H9 (cell line): ENCODE data around the gene ZC3H10. TPM values are rescaled to one million over a fixed set of nuclear protein-coding genes. Genes with fewer than 3 reads are reported as not detected.
A peak's percentile ranks its signal among the peaks of the same experiment; 100 is the strongest.

Experiments used
- DNase-seq: peaks from one replicate; pipeline ENCODE4 v3.0.0-alpha.2; 2017
- H2AFZ ChIP-seq: one replicate; pipeline ENCODE4 v1.6.1; 2013; ENCODE audit warnings: mild to moderate bottlenecking, low read length, control low read depth, moderate library complexity
- H2AK5ac ChIP-seq: 2 replicates; pipeline ENCODE4 v1.6.1; 2013; ENCODE audit warnings: low read length, control low read depth, mixed read lengths; ENCODE audit not compliant: insufficient read length
- H2BK120ac ChIP-seq: one replicate; pipeline ENCODE4 v1.6.1; 2013; ENCODE audit warnings: low read depth, mild to moderate bottlenecking, low read length, control low read depth, inconsistent platforms; ENCODE audit not compliant: poor library complexity, severe bottlenecking
- H2BK12ac ChIP-seq: 2 replicates; pipeline ENCODE4 v1.6.1; 2013; ENCODE audit warnings: low read length, control low read depth, mixed read lengths, low read depth; ENCODE audit not compliant: insufficient read length
- H2BK15ac ChIP-seq: 2 replicates; pipeline ENCODE4 v1.6.1; 2013; ENCODE audit warnings: low read depth, low read length, control low read depth
- H2BK20ac ChIP-seq: one replicate; pipeline ENCODE4 v1.6.1; 2013; ENCODE audit warnings: low read depth, mild to moderate bottlenecking, low read length, control low read depth, inconsistent platforms; ENCODE audit not compliant: poor library complexity, severe bottlenecking
- H2BK5ac ChIP-seq: 2 replicates; pipeline ENCODE4 v1.6.1; 2013; ENCODE audit warnings: low read length, control low read depth, mixed read lengths; ENCODE audit not compliant: insufficient read length
- H3K14ac ChIP-seq: 2 replicates; pipeline ENCODE4 v1.6.1; 2013; ENCODE audit warnings: low read length, control low read depth; ENCODE audit not compliant: insufficient read depth
- H3K18ac ChIP-seq: 2 replicates; pipeline ENCODE4 v1.6.1; 2013; ENCODE audit warnings: low read depth, mild to moderate bottlenecking, mixed read lengths, low read length, control low read depth; ENCODE audit not compliant: insufficient read length
- H3K23ac ChIP-seq: 2 replicates; pipeline ENCODE4 v1.6.1; 2013; ENCODE audit warnings: low read length, control low read depth, mixed read lengths, low read depth; ENCODE audit not compliant: insufficient read length
- H3K23me2 ChIP-seq: 2 replicates; pipeline ENCODE4 v1.6.1; 2013; ENCODE audit warnings: low read depth, mild to moderate bottlenecking, mixed read lengths, low read length, control low read depth; ENCODE audit not compliant: insufficient read length, poor library complexity, severe bottlenecking
- H3K27ac ChIP-seq: 2 replicates; pipeline ENCODE4 v1.5.1; 2013; ENCODE audit warnings: low read length, control low read depth, mixed read lengths, low read depth; ENCODE audit not compliant: insufficient read length
- H3K27me3 ChIP-seq: 2 replicates; pipeline ENCODE4 v1.6.1; 2013; ENCODE audit warnings: low read length, control low read depth, inconsistent platforms; ENCODE audit not compliant: insufficient read depth
- H3K4ac ChIP-seq: 2 replicates; pipeline ENCODE4 v1.6.1; 2013; ENCODE audit warnings: low read depth, mild to moderate bottlenecking, control low read depth, inconsistent platforms, low read length, moderate library complexity
- H3K4me1 ChIP-seq: 2 replicates; pipeline ENCODE4 v1.6.1; 2013; ENCODE audit warnings: low read length, control low read depth, inconsistent platforms; ENCODE audit not compliant: insufficient read depth
- H3K4me2 ChIP-seq: 2 replicates; pipeline ENCODE4 v1.6.1; 2013; ENCODE audit warnings: low read length, control low read depth, mixed read lengths; ENCODE audit not compliant: insufficient read length, insufficient read depth
- H3K56ac ChIP-seq: 2 replicates; pipeline ENCODE4 v1.6.1; 2013; ENCODE audit warnings: low read depth, mild to moderate bottlenecking, mixed read lengths, low read length, control low read depth; ENCODE audit not compliant: insufficient read length
- H3K79me1 ChIP-seq: 2 replicates; pipeline ENCODE4 v1.6.1; 2013; ENCODE audit warnings: low read depth, mild to moderate bottlenecking, moderate library complexity, low read length, control low read depth, inconsistent platforms; ENCODE audit not compliant: insufficient read depth, poor library complexity, severe bottlenecking
- H3K79me2 ChIP-seq: 2 replicates; pipeline ENCODE4 v1.6.1; 2013; ENCODE audit warnings: low read length, control low read depth, inconsistent platforms; ENCODE audit not compliant: insufficient read depth
- H3K9ac ChIP-seq: 2 replicates; pipeline ENCODE4 v1.6.1; 2013; ENCODE audit warnings: low read length, control low read depth, mixed read lengths; ENCODE audit not compliant: insufficient read length; ENCODE audit errors: extremely low read depth
- H3K9me3 ChIP-seq: one replicate; pipeline ENCODE4 v1.6.1; 2013; ENCODE audit warnings: low read depth, low read length, inconsistent platforms; ENCODE audit not compliant: control insufficient read depth
- H3T11ph ChIP-seq: one replicate; pipeline ENCODE4 v1.6.1; 2013; ENCODE audit warnings: mild to moderate bottlenecking, low read length, control low read depth, inconsistent platforms
- H4K20me1 ChIP-seq: one replicate; pipeline ENCODE4 v1.6.1; 2013; ENCODE audit not compliant: control insufficient read depth, insufficient read length, insufficient read depth
- H4K5ac ChIP-seq: 2 replicates; pipeline ENCODE4 v1.6.1; 2013; ENCODE audit warnings: low read depth, mild to moderate bottlenecking, mixed read lengths, low read length, control low read depth; ENCODE audit not compliant: insufficient read length
- H4K8ac ChIP-seq: replicated peaks from 2 replicates; pipeline ENCODE4 v1.6.1; 2013; ENCODE audit warnings: low read length, control low read depth, mixed read lengths, low read depth; ENCODE audit not compliant: insufficient read length
- H4K91ac ChIP-seq: 2 replicates; pipeline ENCODE4 v1.6.1; 2013; ENCODE audit warnings: low read depth, mild to moderate bottlenecking, moderate library complexity, mixed read lengths, low read length, control low read depth; ENCODE audit not compliant: insufficient read length
- H3K27ac Mint-ChIP-seq, 3 experiments: 2 replicates in 2 of 3; 3 replicates in 1 of 3; pipeline ENCODE4 v1.8.0; 2020 to 2021; ENCODE audit warnings: mixed read lengths in 3 of 3, mild to moderate bottlenecking in 1 of 3, moderate library complexity in 1 of 3
- H3K27me3 Mint-ChIP-seq: 2 replicates; pipeline ENCODE4 v1.8.0; 2021; ENCODE audit warnings: low read depth, mild to moderate bottlenecking, moderate library complexity, mixed read lengths
- H3K36me3 Mint-ChIP-seq, 3 experiments: 2 replicates in 2 of 3; 3 replicates in 1 of 3; pipeline ENCODE4 v1.8.0; 2020 to 2021; ENCODE audit warnings: low read depth in 3 of 3, mixed read lengths in 3 of 3; ENCODE audit not compliant: insufficient read depth in 1 of 3
- H3K4me1 Mint-ChIP-seq, 2 experiments: 2 replicates each; pipeline ENCODE4 v1.8.0; 2020; ENCODE audit warnings: mixed read lengths in 2 of 2
- H3K4me3 Mint-ChIP-seq, 2 experiments: 2 replicates in 1 of 2; 3 replicates in 1 of 2; pipeline ENCODE4 v1.8.0; 2020 to 2021; ENCODE audit warnings: mild to moderate bottlenecking in 2 of 2, mixed read lengths in 2 of 2, moderate library complexity in 1 of 2
- H3K9me3 Mint-ChIP-seq, 2 experiments: 2 replicates in 1 of 2; 3 replicates in 1 of 2; pipeline ENCODE4 v1.8.0; 2020; ENCODE audit warnings: mild to moderate bottlenecking in 2 of 2, mixed read lengths in 2 of 2, moderate library complexity in 1 of 2
- CTCF ChIP-seq: fragments of 200-600 bp; sonication (generic); conservative IDR thresholded peaks from 3 replicates; pipeline ENCODE4 v1.8.0; 2021; ENCODE audit warnings: antibody characterized with exemption, mild to moderate bottlenecking
- WGBS: extraction: QIAGEN DNeasy Blood & Tissue Kit; methylation state at CpG from one replicate; pipeline ENCODE4 v1.1.7; 2013; ENCODE audit warnings: missing lambda C conversion rate, low lambda C conversion rate, mixed read lengths; ENCODE audit not compliant: insufficient read length; ENCODE audit errors: extremely low coverage; 5-methylcytosine and 5-hydroxymethylcytosine counted together
- total RNA-seq: library from RNA; stranded (reverse); gene quantifications from 2 replicates; pipeline ENCODE4 v1.2.1, GENCODE V29; 2021

Gene ZC3H10
- total RNA-seq, 1 experiment from 2014 or later, result 9.4 TPM

GRCh38 chr12:56081393-56082347 lies 36.4 kb upstream of the ZC3H10 start:
- H2BK15ac ChIP-seq, result no peak overlapping the region
- H3K9ac ChIP-seq, result peak overlapping the region; percentile 40
- no peaks in the 10 kb centered on the region for H3K79me1 ChIP-seq
- H3K18ac ChIP-seq, result no peak overlapping the region
- H4K91ac ChIP-seq, result no peak overlapping the region
- H2BK120ac ChIP-seq, result no peak overlapping the region
- no peak overlapping the region for H2BK5ac ChIP-seq
- no peak overlapping the region for H3T11ph ChIP-seq
- H2AFZ ChIP-seq, result no peak overlapping the region
- peaks cover 7% of the 10 kb centered on the region; the same call in 1 of the 2 replicates for H3K79me2 ChIP-seq
- WGBS, result no CpG with 5 or more reads among the region's 6 CpGs
- H3K23ac ChIP-seq, result no peak overlapping the region
- H3K4ac ChIP-seq, result no peak overlapping the region
- H3K27me3 ChIP-seq, result no peaks in the 10 kb centered on the region; the same call in 1 of the 2 replicates
- peaks cover 13% of the 10 kb centered on the region for H3K23me2 ChIP-seq
- no peak overlapping the region for H2BK20ac ChIP-seq
- no peak for DNase-seq
- peaks cover 3% of the 10 kb centered on the region in 2 experiments; a peak in 3 of 5 replicates for H3K9me3 Mint-ChIP-seq
- no peak overlapping the region for H2BK12ac ChIP-seq
- H3K4me3 Mint-ChIP-seq, result peak overlapping the region; percentile 83 to 93
- H4K8ac ChIP-seq, result no peak overlapping the region
- H4K5ac ChIP-seq, result no peak overlapping the region
- H3K14ac ChIP-seq, result no peak overlapping the region; the same call in 1 of the 2 replicates
- H3K4me2 ChIP-seq, result peak overlapping the region; percentile 57
- H3K27ac ChIP-seq, result no peak overlapping the region
- no peak for TF ChIP-seq CTCF
- peaks cover 19 to 25% of the 10 kb centered on the region in 2 experiments for H3K4me1 Mint-ChIP-seq
- H3K56ac ChIP-seq, result no peak overlapping the region
- peak overlapping the region in 2 of 3 experiments; percentile 39 to 78; a peak in 2 of 7 replicates for H3K27ac Mint-ChIP-seq
- H3K36me3 Mint-ChIP-seq, result peaks cover 15 to 30% (median 27%) of the 10 kb centered on the region in 3 experiments
- H3K27me3 Mint-ChIP-seq, result no peaks in the 10 kb centered on the region
- no peak overlapping the region for H2AK5ac ChIP-seq
- H4K20me1 ChIP-seq, result no peaks in the 10 kb centered on the region
- no peaks in the 10 kb centered on the region for H3K9me3 ChIP-seq
- 0 out of 2 replicates have a peak, but pooled peaks cover 4% of the 10 kb centered on the region for H3K4me1 ChIP-seq
